HG03354 (cell line): Measurements from ENCODE around the gene TIMM23.
"Not testable (repeated sequence)": the region's sequence is repeated elsewhere in the genome, so short reads cannot be mapped to it uniquely, and the experiment has no call there.

ENCODE experiments used
- ATAC-seq: cut with Tn5 transposase; IDR thresholded peaks from one replicate; pipeline ENCODE4 v1.9.1; 2021; ENCODE audit warnings: mild to moderate bottlenecking; ENCODE audit not compliant: unreplicated experiment, poor library complexity, severe bottlenecking

The TIMM23 gene

GRCh38 chr10:45984473-45984872 is 12.2 kb downstream of the TIMM23 start:
- ATAC-seq, result not testable (repeated sequence)

- ATAC-seq, result not testable (repeated sequence)
Observed at GRCh38 chr10:45985590-45985989, 13.3 kb downstream of the TIMM23 start.

GRCh38 chr10:45997557-45997956 is 25.3 kb downstream of the TIMM23 start:
- no peak for ATAC-seq

- ATAC-seq, result no peak
Observed at GRCh38 chr10:45997994-45998763, 25.9 kb downstream of the TIMM23 start.

GRCh38 chr10:45999955-46000354 is 27.7 kb downstream of the TIMM23 start:
- not testable (repeated sequence) for ATAC-seq

- ATAC-seq, result no peak
Observed at GRCh38 chr10:46000538-46000937, 28.2 kb downstream of the TIMM23 start.

GRCh38 chr10:46001187-46001756 is 29.0 kb downstream of the TIMM23 start:
- no peak for ATAC-seq

GRCh38 chr10:46002189-46002687 is 29.9 kb downstream of the TIMM23 start:
- not testable (repeated sequence) for ATAC-seq

- no peak for ATAC-seq
Observed at GRCh38 chr10:46002916-46003693, 30.8 kb downstream of the TIMM23 start.

GRCh38 chr10:46004963-46005362 is 32.7 kb downstream of the TIMM23 start:
- ATAC-seq, result no peak

GRCh38 chr10:46005383-46005782 is 33.1 kb downstream of the TIMM23 start:
- ATAC-seq, result no peak

- no peak for ATAC-seq
Observed at GRCh38 chr10:46006219-46006618, 33.9 kb downstream of the TIMM23 start.

- ATAC-seq, result no peak
Observed at GRCh38 chr10:46012746-46013145, 40.5 kb downstream of the TIMM23 start.

- no peak for ATAC-seq
Observed at GRCh38 chr10:46014206-46014605, 41.9 kb downstream of the TIMM23 start.

- no peak for ATAC-seq
Observed at GRCh38 chr10:46014683-46015405, 42.6 kb downstream of the TIMM23 start.

GRCh38 chr10:46016190-46016589 is 43.9 kb downstream of the TIMM23 start:
- ATAC-seq, result no peak

- no peak for ATAC-seq
Observed at GRCh38 chr10:46016811-46017210, 44.5 kb downstream of the TIMM23 start.

- no peak for ATAC-seq
Observed at GRCh38 chr10:46017733-46018132, 45.4 kb downstream of the TIMM23 start.

GRCh38 chr10:46018453-46019176 is 46.3 kb downstream of the TIMM23 start:
- ATAC-seq, result no peak
